HCT116 (cell line): ENCODE results near the gene ANO9. TPM values are rescaled to one million over a fixed set of nuclear protein-coding genes. Genes with fewer than 3 reads are reported as not detected.

Experiments
- ATAC-seq: fragments of 200-7000 bp; cut with Tn5 transposase; 2 replicates; pipeline ENCODE4 v1.9.1; 2020; ENCODE audit warnings: mild to moderate bottlenecking, moderate library complexity
- BruUV-seq: library from RNA; stranded (reverse); fragments of 400-500 nt; replicated peaks from 2 replicates; lab custom pipeline; 2021; lab: Mats Ljungman, UMichigan
- CTCF ChIA-PET: fragments of 300-600 bp; sonication (Branson Sonifier 250); formaldehyde crosslinking; loops from one replicate; lab custom pipeline; 2021; ENCODE audit warnings: antibody characterized with exemption; lab: Charles Lee
- POLR2A ChIA-PET: fragments of 300-600, 350-600 bp; sonication (Branson Sonifier 250); formaldehyde crosslinking; loops from one replicate; lab custom pipeline; 2021; ENCODE audit warnings: antibody characterized with exemption; lab: Charles Lee
- RAD21 ChIA-PET, 2 experiments: fragments of 300-600 bp; sonication (Branson Sonifier 250); formaldehyde crosslinking; loops; one replicate each; lab custom pipeline; 2023; ENCODE audit warnings: low total read pairs in 2 of 2; ENCODE audit not compliant: uncharacterized antibody in 2 of 2, unreplicated experiment in 2 of 2, low non-redundant PET in 1 of 2; lab: Charles Lee
- DNase-seq: peaks from one replicate; pipeline ENCODE4 v3.0.0-alpha.2; 2010; ENCODE audit warnings: low read depth, low spot score
- H2AFZ ChIP-seq: fragments of 200-600 bp; shearing (Covaris generic), sonication (generic); 2 replicates; pipeline ENCODE4 v1.6.1; 2017; ENCODE audit warnings: low read depth, mixed run types, mixed read lengths, antibody characterized with exemption, low read length; ENCODE audit not compliant: poor library complexity, severe bottlenecking
- H3K27ac ChIP-seq: 2 replicates; pipeline ENCODE4 v1.5.1; 2012; ENCODE audit warnings: low read depth, low read length
- H3K27me3 ChIP-seq: fragments of 200-600 bp; sonication (generic); 2 replicates; pipeline ENCODE4 v1.6.1; 2016; ENCODE audit warnings: mixed run types, low read length, mixed read lengths; ENCODE audit not compliant: insufficient read depth
- H3K36me3 ChIP-seq, 2 experiments: fragments of 200-500 bp in 1 of 2; fragments of 200-600 bp in 1 of 2; sonication (Bioruptor generic) in 1 of 2; sonication (generic) in 1 of 2; 2 replicates each; pipeline versions ENCODE4 v1.5.1 to v1.6.1; 2014 to 2016; ENCODE audit warnings: low read length in 2 of 2, inconsistent platforms in 1 of 2, mixed read lengths in 1 of 2, mixed run types in 1 of 2; ENCODE audit not compliant: insufficient read depth in 2 of 2, control insufficient read depth in 1 of 2
- H3K4me1 ChIP-seq, 2 experiments: fragments of 200-600 bp in 1 of 2; sonication (generic) in 1 of 2; 2 replicates each; pipeline versions ENCODE4 v1.5.1 to v1.6.1; 2012 to 2017; ENCODE audit warnings: low read length in 2 of 2, inconsistent platforms in 1 of 2, mild to moderate bottlenecking in 1 of 2, mixed read lengths in 1 of 2, mixed run types in 1 of 2, moderate library complexity in 1 of 2; ENCODE audit not compliant: insufficient read depth in 2 of 2, control insufficient read depth in 1 of 2
- H3K4me2 ChIP-seq: fragments of 200-600 bp; sonication (generic); 2 replicates; pipeline ENCODE4 v1.6.1; 2017; ENCODE audit warnings: mixed run types, low read length, mixed read lengths
- H3K4me3 ChIP-seq, 2 experiments: fragments of 200-600 bp in 1 of 2; sonication (generic) in 1 of 2; replicated peaks in 1 of 2; 2 replicates each; pipeline ENCODE4 v1.5.1; 2011 to 2016; ENCODE audit warnings: low read length in 2 of 2, control low read depth in 1 of 2, low read depth in 1 of 2, mild to moderate bottlenecking in 1 of 2, mixed read lengths in 1 of 2, mixed run types in 1 of 2
- H3K79me2 ChIP-seq: fragments of 200-600 bp; sonication (generic); 2 replicates; pipeline ENCODE4 v1.6.1; 2017; ENCODE audit warnings: mild to moderate bottlenecking, mixed run types, low read length, moderate library complexity, mixed read lengths; ENCODE audit not compliant: insufficient read depth
- H3K9ac ChIP-seq: fragments of 200-600 bp; sonication (generic); 2 replicates; pipeline ENCODE4 v1.6.1; 2016; ENCODE audit warnings: low read length, mixed read lengths
- H3K9me2 ChIP-seq: fragments of 200-600 bp; sonication (generic), shearing (Covaris generic); 2 replicates; pipeline ENCODE4 v1.6.1; 2017; ENCODE audit warnings: mixed run types, mild to moderate bottlenecking, moderate library complexity; ENCODE audit not compliant: insufficient read depth
- H3K9me3 ChIP-seq, 2 experiments: fragments of 200-500 bp in 1 of 2; fragments of 200-600 bp in 1 of 2; sonication (Bioruptor generic) in 1 of 2; sonication (generic) in 1 of 2; 2 replicates each; pipeline ENCODE4 v1.6.1; 2014 to 2017; ENCODE audit warnings: low read length in 2 of 2, mixed read lengths in 2 of 2, inconsistent platforms in 1 of 2, low read depth in 1 of 2, mild to moderate bottlenecking in 1 of 2, mixed run types in 1 of 2, moderate library complexity in 1 of 2; ENCODE audit not compliant: control insufficient read depth in 1 of 2, insufficient read depth in 1 of 2
- H4K20me1 ChIP-seq: fragments of 200-600 bp; sonication (generic), shearing (Covaris generic); 2 replicates; pipeline ENCODE4 v1.6.1; 2017; ENCODE audit warnings: mixed run types, mild to moderate bottlenecking, moderate library complexity; ENCODE audit not compliant: insufficient read depth
- ATF3 ChIP-seq: IDR thresholded peaks from 2 replicates; pipeline ENCODE4 v1.6.1; 2012
- CBX3 ChIP-seq: IDR thresholded peaks from 2 replicates; pipeline ENCODE4 v1.6.1; 2012; ENCODE audit warnings: low read depth
- CEBPB ChIP-seq: IDR thresholded peaks from 2 replicates; pipeline ENCODE4 v1.6.1; 2012; ENCODE audit warnings: low read depth
- CTCF ChIP-seq, 3 experiments: fragments of 200-600 bp in 1 of 3; sonication (generic) in 1 of 3; IDR thresholded peaks in 2 of 3; conservative IDR thresholded peaks in 1 of 3; 2 replicates each; pipeline ENCODE4 v1.5.1; 2012 to 2017; ENCODE audit warnings: low read depth in 2 of 3, low read length in 2 of 3, antibody characterized with exemption in 1 of 3, borderline replicate concordance in 1 of 3, control low read depth in 1 of 3, mild to moderate bottlenecking in 1 of 3, mixed read lengths in 1 of 3, mixed run types in 1 of 3, moderate library complexity in 1 of 3; ENCODE audit not compliant: insufficient read depth in 1 of 3
- EGR1 ChIP-seq: IDR thresholded peaks from 2 replicates; pipeline ENCODE4 v1.6.1; 2012; ENCODE audit warnings: low read depth
- EZH2 ChIP-seq: fragments of 200-600 bp; sonication (generic); IDR thresholded peaks from 2 replicates; pipeline ENCODE4 v1.6.1; 2017; ENCODE audit warnings: antibody characterized with exemption, mixed run types
- EZH2phosphoT487 ChIP-seq: fragments of 200-600 bp; IDR thresholded peaks from 2 replicates; pipeline ENCODE4 v1.6.1; 2018; ENCODE audit warnings: antibody characterized with exemption, borderline replicate concordance
- FOSL1 ChIP-seq: IDR thresholded peaks from 2 replicates; pipeline ENCODE4 v1.6.1; 2012; ENCODE audit warnings: low read depth
- MAX ChIP-seq: IDR thresholded peaks from 2 replicates; pipeline ENCODE4 v1.6.1; 2012
- POLR2A ChIP-seq: IDR thresholded peaks from 2 replicates; pipeline ENCODE4 v1.7.0; 2011; ENCODE audit warnings: borderline replicate concordance; ENCODE audit not compliant: insufficient read depth, insufficient read length; ENCODE audit errors: extremely low read depth
- POLR2AphosphoS5 ChIP-seq: IDR thresholded peaks from 2 replicates; pipeline ENCODE4 v1.6.1; 2011; ENCODE audit warnings: mild to moderate bottlenecking, low read depth, low read length, moderate library complexity
- RAD21 ChIP-seq: IDR thresholded peaks from 2 replicates; pipeline ENCODE4 v1.6.1; 2012; ENCODE audit warnings: low read depth, mild to moderate bottlenecking
- REST ChIP-seq: IDR thresholded peaks from 2 replicates; pipeline ENCODE4 v1.6.1; 2012; ENCODE audit warnings: low read depth
- SIN3A ChIP-seq: IDR thresholded peaks from 2 replicates; pipeline ENCODE4 v1.6.1; 2012; ENCODE audit warnings: low read depth
- SP1 ChIP-seq: IDR thresholded peaks from 2 replicates; pipeline ENCODE4 v1.6.1; 2012; ENCODE audit warnings: low read depth
- TCF7L2 ChIP-seq: IDR thresholded peaks from 2 replicates; pipeline ENCODE4 v1.7.0; 2011; ENCODE audit warnings: borderline replicate concordance, inconsistent platforms; ENCODE audit not compliant: insufficient read depth, insufficient read length; ENCODE audit errors: extremely low read depth
- YY1 ChIP-seq: IDR thresholded peaks from 2 replicates; pipeline ENCODE4 v1.6.1; 2011; ENCODE audit warnings: low read length, low read depth, moderate library complexity, mild to moderate bottlenecking; ENCODE audit not compliant: insufficient replicate concordance; ENCODE audit errors: extremely low read depth
- ZBTB33 ChIP-seq: IDR thresholded peaks from 2 replicates; pipeline ENCODE4 v1.6.1; 2011; ENCODE audit warnings: mild to moderate bottlenecking, low read length, moderate library complexity; ENCODE audit not compliant: insufficient replicate concordance; ENCODE audit errors: extremely low read depth
- ZFX ChIP-seq: fragments of 450-650 bp; IDR thresholded peaks from 2 replicates; pipeline ENCODE4 v1.6.1; 2017
- ZNF274 ChIP-seq: fragments of 200-500 bp; sonication (Bioruptor generic); IDR thresholded peaks from 2 replicates; pipeline ENCODE4 v1.6.1; 2014; ENCODE audit warnings: mild to moderate bottlenecking, low read depth, low read length, inconsistent platforms
- intact Hi-C: fragments of 100-400 bp; cut with micrococcal nuclease; formaldehyde crosslinking; loops from 2 replicates; pipeline ENCODE4 v1.10.0; 2022
- total RNA-seq: library from RNA; stranded (reverse); gene quantifications from one replicate; pipeline ENCODE4 v1.2.1, GENCODE V29; 2021; ENCODE audit not compliant: unreplicated experiment

Gene ANO9
- total RNA-seq, 1 experiment from 2014 or later, result 70.3 TPM

- no TSS peak for BruUV-seq
- Histone ChIP-seq H3K4me3 (no peak overlapping the region), H2AFZ (no peak overlapping the region), H3K27ac (no peak overlapping the region), H3K27me3 (no peaks in the 10 kb centered on the region), H3K4me1 (no peaks in the 10 kb centered on the region), H3K4me2 (no peak overlapping the region), H3K9me3 (no peaks in the 10 kb centered on the region), H3K9ac (no peak overlapping the region), H3K36me3 (no peaks in the 10 kb centered on the region; a peak in 1 of 4 replicates), H3K79me2 (peaks cover 49% of the 10 kb centered on the region; the same call in 1 of the 2 replicates), H4K20me1 (no peaks in the 10 kb centered on the region; the same call in 1 of the 2 replicates), H3K9me2 (no peaks in the 10 kb centered on the region)
- intact Hi-C loops, result no loop called here
- DNase-seq (no peak), ATAC-seq (no peak)
- ChIA-PET CTCF (no interaction called here), RAD21 (no interaction called here), POLR2A (no interaction called here)
- no peak for TF ChIP-seq ZNF274
- no peak for TF ChIP-seq CTCF (IDR thresholded peaks at IDR 0.05 in 2 of 3, conservative IDR thresholded peaks at IDR 0.05 in 1 of 3; ENCODE audit: borderline replicate concordance in 1 of 3, insufficient read depth in 1 of 3, low read depth in 2 of 3, low read length in 2 of 3)
- TF ChIP-seq POLR2A, result no peak
- TF ChIP-seq ZFX, result no peak
- no peak for TF ChIP-seq RAD21
- TF ChIP-seq EZH2, result no peak
- no peak for TF ChIP-seq REST
- no peak for TF ChIP-seq MAX
- TF ChIP-seq YY1, result no peak
- no peak for TF ChIP-seq POLR2AphosphoS5
- no peak for TF ChIP-seq EZH2phosphoT487
- no peak for TF ChIP-seq SP1
- no peak for TF ChIP-seq CBX3
- no peak for TF ChIP-seq TCF7L2
- TF ChIP-seq EGR1, result no peak
- TF ChIP-seq ZBTB33, result no peak
- no peak for TF ChIP-seq SIN3A
- TF ChIP-seq CEBPB, result no peak
- no peak for TF ChIP-seq ATF3
- no peak for TF ChIP-seq FOSL1
These were observed 29.8 kb upstream of the ANO9 start for GRCh38 chr11:471468-472145.
